Measurements from ENCODE around the gene ASAP3.
A peak's percentile ranks its signal among the peaks of the same experiment; 100 is the strongest.

ASAP3 gene

DNA sequence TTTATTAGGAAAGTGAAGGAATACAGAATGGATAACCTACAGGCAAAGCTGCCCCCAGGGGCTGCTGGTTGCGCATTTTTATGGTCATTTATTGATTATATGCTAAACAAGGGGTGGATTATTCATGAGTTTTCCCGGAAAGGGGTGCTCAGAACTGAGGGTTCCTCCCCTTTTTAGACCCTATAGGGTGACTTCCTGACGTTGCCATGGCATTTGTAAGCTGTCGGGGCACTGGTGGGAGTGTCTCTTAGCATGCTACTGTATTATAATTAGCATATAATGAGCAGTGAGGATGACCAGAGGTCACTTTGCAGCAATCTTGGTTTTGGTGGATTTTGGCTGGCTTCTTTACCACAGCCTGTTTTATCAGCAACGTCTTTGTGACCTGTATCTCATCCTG lies 5.9 kb upstream of the ASAP3 start:
- H3K9me3 ChIP-seq (ENCODE audit: insufficient read depth, low read length) = no peaks in the 10 kb centered on the region
- H2AFZ ChIP-seq (ENCODE audit: low read depth, low read length, severe bottlenecking) = no peak overlapping the region
- no peak overlapping the region for H3K9ac ChIP-seq (ENCODE audit: low read length)
- TF ChIP-seq, protein P1, sequence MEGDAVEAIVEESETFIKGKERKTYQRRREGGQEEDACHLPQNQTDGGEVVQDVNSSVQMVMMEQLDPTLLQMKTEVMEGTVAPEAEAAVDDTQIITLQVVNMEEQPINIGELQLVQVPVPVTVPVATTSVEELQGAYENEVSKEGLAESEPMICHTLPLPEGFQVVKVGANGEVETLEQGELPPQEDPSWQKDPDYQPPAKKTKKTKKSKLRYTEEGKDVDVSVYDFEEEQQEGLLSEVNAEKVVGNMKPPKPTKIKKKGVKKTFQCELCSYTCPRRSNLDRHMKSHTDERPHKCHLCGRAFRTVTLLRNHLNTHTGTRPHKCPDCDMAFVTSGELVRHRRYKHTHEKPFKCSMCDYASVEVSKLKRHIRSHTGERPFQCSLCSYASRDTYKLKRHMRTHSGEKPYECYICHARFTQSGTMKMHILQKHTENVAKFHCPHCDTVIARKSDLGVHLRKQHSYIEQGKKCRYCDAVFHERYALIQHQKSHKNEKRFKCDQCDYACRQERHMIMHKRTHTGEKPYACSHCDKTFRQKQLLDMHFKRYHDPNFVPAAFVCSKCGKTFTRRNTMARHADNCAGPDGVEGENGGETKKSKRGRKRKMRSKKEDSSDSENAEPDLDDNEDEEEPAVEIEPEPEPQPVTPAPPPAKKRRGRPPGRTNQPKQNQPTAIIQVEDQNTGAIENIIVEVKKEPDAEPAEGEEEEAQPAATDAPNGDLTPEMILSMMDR (IDR thresholded peaks at IDR 0.05; ENCODE audit: insufficient read depth, low read length, poor library complexity, severe bottlenecking) = no peak
- TF ChIP-seq EZH2phosphoT487 (conservative IDR thresholded peaks at IDR 0.05; ENCODE audit: low read length) = no peak
- H3K9me2 ChIP-seq (replicated peaks; ENCODE audit: insufficient read depth, low read length) = no peaks in the 10 kb centered on the region
- H3K4me2 ChIP-seq (ENCODE audit: low read depth, low read length, poor library complexity, severe bottlenecking) = no peak overlapping the region
- no peaks in the 10 kb centered on the region for H3K27me3 ChIP-seq (ENCODE audit: low read length)
- no peak overlapping the region for H3K4me3 ChIP-seq (ENCODE audit: insufficient read depth, low read length, poor library complexity, severe bottlenecking)
- H3F3A ChIP-seq (ENCODE audit: insufficient read depth) = no peaks in the 10 kb centered on the region
- H3K27ac ChIP-seq (ENCODE audit: low read depth, low read length) = no peak overlapping the region
- no peaks in the 10 kb centered on the region for H4K20me1 ChIP-seq (ENCODE audit: low read depth, low read length)
- H3K36me3 ChIP-seq (ENCODE audit: low read length) = no peaks in the 10 kb centered on the region
- no peaks in the 10 kb centered on the region for H3K79me2 ChIP-seq (ENCODE audit: insufficient read depth, low read length)

DNA sequence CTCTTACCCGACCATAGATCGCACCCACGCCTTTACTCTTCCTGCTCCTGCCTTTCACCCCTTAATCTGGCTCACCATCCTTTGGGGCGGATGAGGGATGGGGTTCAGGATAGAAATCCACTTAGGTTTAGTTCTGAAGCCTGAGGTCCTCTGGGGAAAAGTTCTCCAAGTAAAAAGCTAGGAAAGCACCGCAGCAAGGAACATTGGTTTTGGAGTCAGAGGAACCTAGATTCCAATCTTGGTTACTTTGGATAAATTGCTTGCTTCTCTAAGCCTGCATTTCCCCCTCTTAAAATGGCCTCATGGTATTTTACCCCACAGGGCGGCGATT lies 988 bp upstream of the ASAP3 start:
- no peaks in the 10 kb centered on the region for H3K9me2 ChIP-seq (replicated peaks; ENCODE audit: insufficient read depth, low read length)
- H3K36me3 ChIP-seq (ENCODE audit: low read length) = no peaks in the 10 kb centered on the region
- no peaks in the 10 kb centered on the region for H3K27me3 ChIP-seq (ENCODE audit: low read length)
- no peak overlapping the region for H3K4me3 ChIP-seq (ENCODE audit: insufficient read depth, low read length, poor library complexity, severe bottlenecking)
- H3K4me2 ChIP-seq (ENCODE audit: low read depth, low read length, poor library complexity, severe bottlenecking) = peak overlapping the region; percentile 72
- TF ChIP-seq, protein P1 (IDR thresholded peaks at IDR 0.05; ENCODE audit: insufficient read depth, low read length, poor library complexity, severe bottlenecking) = no peak
- TF ChIP-seq EZH2phosphoT487 (conservative IDR thresholded peaks at IDR 0.05; ENCODE audit: low read length) = no peak
- no peak overlapping the region for H2AFZ ChIP-seq (ENCODE audit: low read depth, low read length, severe bottlenecking)
- no peaks in the 10 kb centered on the region for H4K20me1 ChIP-seq (ENCODE audit: low read depth, low read length)
- no peak overlapping the region for H3K27ac ChIP-seq (ENCODE audit: low read depth, low read length)
- no peaks in the 10 kb centered on the region for H3K9me3 ChIP-seq (ENCODE audit: insufficient read depth, low read length)
- peak overlapping the region; percentile 50; the same call in 1 of the 2 replicates for H3K9ac ChIP-seq (ENCODE audit: low read length)
- no peaks in the 10 kb centered on the region for H3F3A ChIP-seq (ENCODE audit: insufficient read depth)
- H3K79me2 ChIP-seq (ENCODE audit: insufficient read depth, low read length) = no peaks in the 10 kb centered on the region

DNA sequence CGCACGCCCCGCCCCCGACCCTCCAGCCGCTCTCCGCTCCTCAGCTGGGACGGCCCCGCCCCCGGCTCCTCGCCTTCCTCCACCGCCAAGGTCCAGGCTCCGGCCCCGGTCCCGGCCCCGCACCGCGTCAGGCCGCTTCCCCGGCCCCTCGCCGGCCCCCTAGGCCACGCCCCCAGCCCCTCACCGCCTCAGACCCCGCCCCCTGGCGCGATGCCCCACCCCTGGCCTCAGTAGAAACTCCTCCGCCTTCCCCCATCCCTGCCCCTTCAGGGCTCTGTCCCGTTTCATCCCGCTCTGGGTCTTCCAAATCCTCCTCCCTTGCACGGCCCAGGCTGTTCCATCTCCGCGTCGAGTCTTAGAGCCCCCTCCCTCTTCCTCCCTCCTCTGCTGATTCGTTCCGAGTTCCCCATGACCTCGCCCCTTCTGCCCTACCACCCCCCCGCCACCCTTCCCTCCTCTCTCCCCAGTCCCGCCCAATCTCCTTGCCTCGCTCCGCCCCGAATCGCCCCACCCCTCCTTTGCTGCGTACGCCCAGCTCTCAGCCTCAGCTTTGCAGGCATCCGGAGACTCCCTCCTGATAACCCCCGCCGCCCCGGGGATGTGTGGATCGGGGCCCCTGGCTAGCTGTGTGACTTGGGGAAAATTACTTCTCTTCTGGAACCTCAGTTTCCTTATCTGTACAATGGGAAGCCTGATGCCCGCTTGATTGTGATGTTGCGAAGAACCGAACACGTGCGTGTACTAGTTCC lies 448 bp upstream of the ASAP3 start:
- Histone ChIP-seq H3F3A (ENCODE audit: insufficient read depth) (no peaks in the 10 kb centered on the region), H4K20me1 (ENCODE audit: low read depth, low read length) (no peaks in the 10 kb centered on the region), H3K9me2 (replicated peaks; ENCODE audit: insufficient read depth, low read length) (no peaks in the 10 kb centered on the region), H3K27ac (ENCODE audit: low read depth, low read length) (no peak overlapping the region), H3K79me2 (ENCODE audit: insufficient read depth, low read length) (no peaks in the 10 kb centered on the region), H3K4me2 (ENCODE audit: low read depth, low read length, poor library complexity, severe bottlenecking) (peak overlapping the region; percentile 72), H3K9ac (ENCODE audit: low read length) (peak overlapping the region; percentile 50), H3K9me3 (ENCODE audit: insufficient read depth, low read length) (no peaks in the 10 kb centered on the region), H2AFZ (ENCODE audit: low read depth, low read length, severe bottlenecking) (peak overlapping the region; percentile 87), H3K36me3 (ENCODE audit: low read length) (no peaks in the 10 kb centered on the region), H3K27me3 (ENCODE audit: low read length) (no peaks in the 10 kb centered on the region), H3K4me3 (ENCODE audit: insufficient read depth, low read length, poor library complexity, severe bottlenecking) (peak overlapping the region; percentile 64)
- no peak for TF ChIP-seq EZH2phosphoT487 (conservative IDR thresholded peaks at IDR 0.05; ENCODE audit: low read length)
- TF ChIP-seq, protein P1 (IDR thresholded peaks at IDR 0.05; ENCODE audit: insufficient read depth, low read length, poor library complexity, severe bottlenecking) = no peak

All from SU-DHL-6 (cell line).